A549 (cell line): ENCODE results near the gene INTS4. TPM values are rescaled to one million over a fixed set of nuclear protein-coding genes. Genes with fewer than 3 reads are reported as not detected.
A peak's percentile ranks its signal among the peaks of the same experiment; 100 is the strongest.

ENCODE experiments used
- CBX2 ChIP-seq: fragments of 200-600 bp; sonication (generic); IDR thresholded peaks from 2 replicates; pipeline ENCODE4 v1.6.1; 2016; ENCODE audit warnings: low read depth, mild to moderate bottlenecking, borderline replicate concordance
- CEBPB ChIP-seq, 2 experiments: fragments of >200 bp in 1 of 2; sonication (Bioruptor Twin) in 1 of 2; formaldehyde crosslinking in 1 of 2; IDR thresholded peaks; 2 replicates each; pipeline ENCODE4 v1.6.1; 2012 to 2016
- CHD2 ChIP-seq: fragments of 150-350 bp; IDR thresholded peaks from 2 replicates; pipeline ENCODE4 v1.6.1; 2014; ENCODE audit warnings: low read length; ENCODE audit not compliant: partially characterized antibody
- ELK1 ChIP-seq: fragments of 150-350 bp; IDR thresholded peaks from 2 replicates; pipeline ENCODE4 v1.6.1; 2014; ENCODE audit warnings: low read depth, mild to moderate bottlenecking, low read length
- EP300 ChIP-seq, 2 experiments: fragments of >200 bp; sonication (Bioruptor Twin); formaldehyde crosslinking; IDR thresholded peaks; 2 replicates in 1 of 2; 3 replicates in 1 of 2; pipeline ENCODE4 v1.6.1; 2016 to 2017
- GATA3 ChIP-seq: IDR thresholded peaks from 2 replicates; pipeline ENCODE4 v1.6.1; 2012; ENCODE audit warnings: borderline replicate concordance
- HOXB13 ChIP-seq: fragments of 250-450 bp; sonication (Bioruptor Pico); IDR thresholded peaks from 2 replicates; pipeline ENCODE4 v1.5.0; 2020; ENCODE audit warnings: low read depth, mild to moderate bottlenecking, moderate library complexity
- JUN ChIP-seq, 2 experiments: fragments of >200 bp; sonication (Bioruptor Twin); formaldehyde crosslinking; IDR thresholded peaks; 2 replicates in 1 of 2; 3 replicates in 1 of 2; pipeline ENCODE4 v1.6.1; 2016 to 2017
- MYC ChIP-seq: IDR thresholded peaks from 2 replicates; pipeline ENCODE4 v1.6.1; 2012; ENCODE audit warnings: mild to moderate bottlenecking, inconsistent platforms, low read length, improper control_type of control experiment, borderline replicate concordance
- NPAS2 ChIP-seq: fragments of 250-450 bp; sonication (Bioruptor Pico); IDR thresholded peaks from 2 replicates; pipeline ENCODE4 v1.8.0; 2022; ENCODE audit warnings: mild to moderate bottlenecking, moderate library complexity, borderline replicate concordance
- PBX3 ChIP-seq: IDR thresholded peaks from 2 replicates; pipeline ENCODE4 v1.6.1; 2012
- POLR2AphosphoS2 ChIP-seq: conservative IDR thresholded peaks from 2 replicates; pipeline ENCODE4 v1.6.1; 2012; ENCODE audit warnings: low read length, improper control_type of control experiment, inconsistent platforms
- RAD21 ChIP-seq, 2 experiments: fragments of >200 bp in 1 of 2; sonication (Bioruptor Twin) in 1 of 2; formaldehyde crosslinking in 1 of 2; IDR thresholded peaks in 1 of 2; conservative IDR thresholded peaks in 1 of 2; 2 replicates in 1 of 2; 3 replicates in 1 of 2; pipeline ENCODE4 v1.6.1; 2012 to 2018; ENCODE audit warnings: inconsistent platforms in 1 of 2
- RCOR1 ChIP-seq: fragments of 150-350 bp; IDR thresholded peaks from 2 replicates; pipeline ENCODE4 v1.6.1; 2014; ENCODE audit warnings: antibody characterized with exemption, low read length, low read depth
- REST ChIP-seq: fragments of 200-600 bp; sonication (generic); IDR thresholded peaks from 2 replicates; pipeline ENCODE4 v1.6.1; 2016; ENCODE audit warnings: antibody characterized with exemption, mild to moderate bottlenecking, moderate library complexity
- RFX5 ChIP-seq: fragments of 450-650 bp; IDR thresholded peaks from 2 replicates; pipeline ENCODE4 v1.7.1; 2014; ENCODE audit warnings: antibody characterized with exemption, mild to moderate bottlenecking, moderate library complexity
- RNF2 ChIP-seq: fragments of 200-600 bp; sonication (generic); IDR thresholded peaks from 2 replicates; pipeline ENCODE4 v1.6.1; 2016; ENCODE audit warnings: low read depth, mild to moderate bottlenecking, antibody characterized with exemption, moderate library complexity, borderline replicate concordance
- TFCP2L1 ChIP-seq: fragments of 250-450 bp; sonication (Bioruptor Pico); IDR thresholded peaks from 2 replicates; pipeline ENCODE4 v1.5.0; 2021; ENCODE audit warnings: mild to moderate bottlenecking
- ZC3H11A ChIP-seq: fragments of 450-650 bp; IDR thresholded peaks from 2 replicates; pipeline ENCODE4 v1.6.1; 2014; ENCODE audit warnings: antibody characterized with exemption, mild to moderate bottlenecking
- polyA plus RNA-seq, 4 experiments: library from polyadenylated mRNA; depleted of rRNA in 3 of 4; stranded (reverse); fragments of >200 nt; fragmentation: RNase III in 1 of 4; extraction: RNeasy Plus Mini Kit Qiagen cat#74134 plus additional on column Dnase treatment in 1 of 4; gene quantifications; 2 replicates in 3 of 4; 3 replicates in 1 of 4; pipeline ENCODE4 v1.2.3, GENCODE V29; 2011 to 2017
- TF ChIP-seq, protein P1 (sequence below): fragments of >200 bp; sonication (Bioruptor Twin); formaldehyde crosslinking; IDR thresholded peaks from 3 replicates; pipeline ENCODE4 v1.6.1; 2016
- TF ChIP-seq, protein P2 (sequence below): fragments of 450-650 bp; IDR thresholded peaks from 2 replicates; pipeline ENCODE4 v1.6.1; 2014; ENCODE audit warnings: antibody characterized with exemption

Gene INTS4
- polyA plus RNA-seq, 2 of the 4 experiments (the other 2 are of a cell fraction): 22.0 to 35.3 TPM

- no peak for TF ChIP-seq CBX2
- TF ChIP-seq MYC: peak; percentile 65; the same call in 1 of the 2 replicates
- TF ChIP-seq EP300 (IDR thresholded peaks at IDR 0.05): no peak
- TF ChIP-seq JUN (IDR thresholded peaks at IDR 0.05): peak; percentile 19 to 92; a peak in 3 of 5 replicates
- TF ChIP-seq, protein P1, sequence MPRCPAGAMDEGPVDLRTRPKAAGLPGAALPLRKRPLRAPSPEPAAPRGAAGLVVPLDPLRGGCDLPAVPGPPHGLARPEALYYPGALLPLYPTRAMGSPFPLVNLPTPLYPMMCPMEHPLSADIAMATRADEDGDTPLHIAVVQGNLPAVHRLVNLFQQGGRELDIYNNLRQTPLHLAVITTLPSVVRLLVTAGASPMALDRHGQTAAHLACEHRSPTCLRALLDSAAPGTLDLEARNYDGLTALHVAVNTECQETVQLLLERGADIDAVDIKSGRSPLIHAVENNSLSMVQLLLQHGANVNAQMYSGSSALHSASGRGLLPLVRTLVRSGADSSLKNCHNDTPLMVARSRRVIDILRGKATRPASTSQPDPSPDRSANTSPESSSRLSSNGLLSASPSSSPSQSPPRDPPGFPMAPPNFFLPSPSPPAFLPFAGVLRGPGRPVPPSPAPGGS: no peak; the same call in 1 of the 3 replicates
- TF ChIP-seq RCOR1: no peak
- no peak; a peak in 1 of 5 replicates for TF ChIP-seq RAD21 (conservative IDR thresholded peaks at IDR 0.05 in 1 of 2, IDR thresholded peaks at IDR 0.05 in 1 of 2)
- TF ChIP-seq CHD2: peak; percentile 38
- no peak for TF ChIP-seq POLR2AphosphoS2
- TF ChIP-seq NPAS2: no peak
- TF ChIP-seq RNF2: no peak
- TF ChIP-seq REST: peak; percentile 55; the same call in 1 of the 2 replicates
- TF ChIP-seq, protein P2, sequence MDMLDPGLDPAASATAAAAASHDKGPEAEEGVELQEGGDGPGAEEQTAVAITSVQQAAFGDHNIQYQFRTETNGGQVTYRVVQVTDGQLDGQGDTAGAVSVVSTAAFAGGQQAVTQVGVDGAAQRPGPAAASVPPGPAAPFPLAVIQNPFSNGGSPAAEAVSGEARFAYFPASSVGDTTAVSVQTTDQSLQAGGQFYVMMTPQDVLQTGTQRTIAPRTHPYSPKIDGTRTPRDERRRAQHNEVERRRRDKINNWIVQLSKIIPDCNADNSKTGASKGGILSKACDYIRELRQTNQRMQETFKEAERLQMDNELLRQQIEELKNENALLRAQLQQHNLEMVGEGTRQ: no peak
- TF ChIP-seq RFX5: peak; percentile 58
- no peak; the same call in 1 of the 2 replicates for TF ChIP-seq GATA3
- TF ChIP-seq ZC3H11A: no peak
- TF ChIP-seq CEBPB (IDR thresholded peaks at IDR 0.05): peak in 1 of 2 experiments; percentile 54; a peak in 1 of 4 replicates
- no peak for TF ChIP-seq ELK1
- TF ChIP-seq TFCP2L1 (CRISPR knock-in tag): no peak
- peak; percentile 87 for TF ChIP-seq PBX3
- peak; percentile 83; the same call in 1 of the 2 replicates for TF ChIP-seq HOXB13 (CRISPR knock-in tag)
These were observed at the start of gene INTS4 (continued) for GRCh38 chr11:77994434-77995362.
